HL-60/S4 treated with retinoic acid at 250 ng/mL for 4 days and 3 days (cell line): Measurements from ENCODE around the gene HDAC8.
"Not testable (repeated sequence)": the region's sequence is repeated elsewhere in the genome, so short reads cannot be mapped to it uniquely, and the experiment has no call there.

Experiments
- in situ Hi-C: fragments of 300-500 bp; cut with MboI; formaldehyde crosslinking; loops from 2 replicates; pipeline ENCODE4 v1.7.0; 2022; ENCODE audit warnings: low sequenced_read_pairs

The HDAC8 gene

GRCh38 chrX:72539822-72540221 is 32.8 kb downstream of the HDAC8 start:
- in situ Hi-C loops: loop anchor here (25.0 kb wide), 1 partner anchor 228 kb away; the partner anchor contains the start of gene CITED1

GRCh38 chrX:72536542-72536941 is 36.1 kb downstream of the HDAC8 start:
- in situ Hi-C loops: loop anchor here (25.0 kb wide), 1 partner anchor 224 kb away; the partner anchor contains the start of gene CITED1

GRCh38 chrX:72532366-72532765 is 40.3 kb downstream of the HDAC8 start:
- in situ Hi-C loops: loop anchor here (25.0 kb wide), 1 partner anchor 220 kb away; the partner anchor contains the start of gene CITED1

GRCh38 chrX:72526534-72527508 is 45.8 kb downstream of the HDAC8 start:
- in situ Hi-C loops: loop anchor here (25.0 kb wide), 1 partner anchor 215 kb away; the partner anchor contains the start of gene CITED1

GRCh38 chrX:72498782-72499181 is 73.9 kb downstream of the HDAC8 start:
- in situ Hi-C loops: no loop called here

GRCh38 chrX:72495046-72495445 is 77.6 kb downstream of the HDAC8 start:
- in situ Hi-C loops: no loop called here

GRCh38 chrX:72492499-72492898 is 80.1 kb downstream of the HDAC8 start:
- in situ Hi-C loops: no loop called here

- in situ Hi-C loops: not testable (repeated sequence)
Observed at GRCh38 chrX:72490221-72490620, 82.4 kb downstream of the HDAC8 start.

- in situ Hi-C loops: no loop called here
Observed at GRCh38 chrX:72487661-72488060, 85.0 kb downstream of the HDAC8 start.

- in situ Hi-C loops: no loop called here
Observed at GRCh38 chrX:72479324-72480274, 93.0 kb downstream of the HDAC8 start.

- in situ Hi-C loops: no loop called here
Observed at GRCh38 chrX:72478853-72479252, 93.8 kb downstream of the HDAC8 start.

- in situ Hi-C loops: no loop called here
Observed at GRCh38 chrX:72478351-72478750, 94.3 kb downstream of the HDAC8 start.

- in situ Hi-C loops: no loop called here
Observed at GRCh38 chrX:72477781-72478181, 94.9 kb downstream of the HDAC8 start.

- in situ Hi-C loops: no loop called here
Observed at GRCh38 chrX:72477376-72477775, 95.3 kb downstream of the HDAC8 start.

GRCh38 chrX:72475952-72476668 is 96.5 kb downstream of the HDAC8 start:
- in situ Hi-C loops: no loop called here

- in situ Hi-C loops: no loop called here
Observed at GRCh38 chrX:72475338-72475737, 97.3 kb downstream of the HDAC8 start.

- in situ Hi-C loops: no loop called here
Observed at GRCh38 chrX:72470532-72471223, 102.0 kb downstream of the HDAC8 start.

- in situ Hi-C loops: no loop called here
Observed at GRCh38 chrX:72470117-72470516, 102.5 kb downstream of the HDAC8 start.

- in situ Hi-C loops: no loop called here
Observed at GRCh38 chrX:72468607-72469006, 104.0 kb downstream of the HDAC8 start.

GRCh38 chrX:72467135-72467534 is 105.5 kb downstream of the HDAC8 start:
- in situ Hi-C loops: no loop called here
